Left renal pelvis (tissue), 4 donors: ENCODE results near the gene LZTS2. TPM values are rescaled to one million over a fixed set of nuclear protein-coding genes. Genes with fewer than 3 reads are reported as not detected.

Experiments used
- DNase-seq, 4 donors: peaks; one replicate each; pipeline ENCODE4 v3.0.0-alpha.2; 2013; ENCODE audit warnings: low read depth in 4 of 4, low spot score in 3 of 4
- polyA plus RNA-seq, 4 donors: library from polyadenylated mRNA; unstranded; fragments of 120-200 nt; gene quantifications; one replicate each; pipeline ENCODE4 v1.2.1, GENCODE V29; 2013; ENCODE audit not compliant: insufficient read length in 4 of 4

LZTS2 gene
- polyA plus RNA-seq, 4 donors, result 47.0 to 75.9 (median 48.5) TPM

DNA sequence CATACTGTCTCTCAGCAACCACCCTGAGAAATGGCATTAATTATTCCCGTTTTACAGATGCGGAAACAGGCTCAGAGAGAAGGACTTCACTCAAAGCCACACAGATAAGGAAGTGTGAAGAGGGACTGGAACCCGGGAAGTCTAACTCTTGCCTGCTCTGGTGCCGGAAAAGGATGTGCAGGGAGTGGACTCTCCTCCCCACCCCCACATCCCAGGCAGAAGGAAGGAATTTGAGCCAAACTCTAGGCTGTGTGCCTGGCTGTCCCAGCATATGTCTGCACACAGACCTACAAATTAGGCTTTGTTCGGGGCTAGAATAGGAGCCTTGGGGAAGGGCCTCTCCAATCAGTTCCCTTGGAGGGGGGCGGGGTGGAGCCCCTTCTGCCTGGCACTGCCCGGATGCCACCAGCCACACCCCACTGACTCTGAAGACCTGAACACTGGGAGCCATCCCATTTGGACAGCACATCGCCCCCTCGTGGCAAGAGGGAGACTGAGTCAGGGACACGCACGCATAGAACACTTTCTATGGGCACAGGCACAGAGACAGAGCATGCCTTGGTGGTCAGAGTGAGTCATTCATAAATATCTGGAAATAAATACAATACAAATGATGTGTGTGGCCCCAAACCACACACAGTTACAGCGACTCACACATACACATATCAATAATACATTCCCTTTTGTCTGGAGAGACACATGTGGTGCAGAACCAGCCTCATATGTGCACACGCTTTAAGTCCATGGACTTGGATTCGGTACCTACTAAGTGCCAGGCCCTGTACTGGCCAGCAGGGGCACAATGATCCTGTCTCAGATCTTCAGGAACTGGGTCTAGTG, 13.1 kb downstream of the LZTS2 start:
- DNase-seq, result peak in 2 of 4 donors; percentile 80 to 82

DNA sequence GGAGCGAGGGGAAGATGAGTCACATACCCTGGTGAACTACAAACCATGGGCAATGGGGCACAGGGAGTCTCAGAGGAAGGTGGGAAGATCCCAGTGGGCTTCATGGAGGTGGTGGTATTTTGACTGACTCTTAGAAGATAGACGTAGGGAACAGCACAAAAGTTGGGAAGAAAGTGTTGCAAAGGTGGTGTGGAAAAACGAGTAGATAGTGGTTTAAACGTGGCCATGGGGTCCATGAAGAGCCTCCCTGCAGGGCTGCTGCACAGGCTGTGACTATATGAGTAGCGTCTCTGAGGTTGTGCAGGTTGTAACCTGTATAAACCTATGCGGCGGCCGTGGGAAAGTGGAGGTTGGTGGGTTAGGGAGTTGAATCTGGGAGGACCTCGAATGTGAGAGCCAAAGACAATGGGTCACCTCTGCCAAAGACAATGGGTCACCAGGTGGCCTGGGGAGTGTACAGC, 13.8 kb downstream of the LZTS2 start:
- DNase-seq, result no peak

DNA sequence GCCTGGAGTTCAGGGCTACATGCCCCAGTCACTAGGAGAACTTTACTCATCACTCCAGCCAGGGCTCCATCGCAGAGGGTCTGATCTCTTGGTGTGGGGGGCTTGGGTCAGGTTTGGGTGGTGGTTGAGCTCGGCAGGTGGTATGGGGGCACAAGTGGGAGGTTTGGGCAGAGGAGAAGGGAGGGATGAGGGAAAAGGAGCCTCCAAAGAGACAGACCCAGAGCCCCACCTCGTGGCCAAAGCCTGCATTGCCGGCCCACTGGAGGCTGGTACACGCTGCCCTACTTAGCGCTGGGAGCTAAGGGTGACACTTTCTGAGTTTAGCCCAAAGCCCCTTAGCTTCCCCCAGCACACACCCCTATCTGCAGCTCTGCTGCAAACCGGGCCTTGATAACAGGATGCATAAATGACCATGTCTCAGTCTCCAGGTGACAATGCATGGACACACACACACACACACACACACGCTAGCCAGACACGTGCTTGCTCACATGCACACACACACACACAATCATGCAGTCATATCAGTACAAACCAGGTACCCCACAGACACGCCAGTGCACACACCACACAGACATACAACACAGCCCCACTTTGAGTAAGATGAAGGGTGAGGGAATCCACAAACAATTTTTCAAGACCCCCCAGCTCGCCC, 14.7 kb downstream of the LZTS2 start:
- no peak for DNase-seq

DNA sequence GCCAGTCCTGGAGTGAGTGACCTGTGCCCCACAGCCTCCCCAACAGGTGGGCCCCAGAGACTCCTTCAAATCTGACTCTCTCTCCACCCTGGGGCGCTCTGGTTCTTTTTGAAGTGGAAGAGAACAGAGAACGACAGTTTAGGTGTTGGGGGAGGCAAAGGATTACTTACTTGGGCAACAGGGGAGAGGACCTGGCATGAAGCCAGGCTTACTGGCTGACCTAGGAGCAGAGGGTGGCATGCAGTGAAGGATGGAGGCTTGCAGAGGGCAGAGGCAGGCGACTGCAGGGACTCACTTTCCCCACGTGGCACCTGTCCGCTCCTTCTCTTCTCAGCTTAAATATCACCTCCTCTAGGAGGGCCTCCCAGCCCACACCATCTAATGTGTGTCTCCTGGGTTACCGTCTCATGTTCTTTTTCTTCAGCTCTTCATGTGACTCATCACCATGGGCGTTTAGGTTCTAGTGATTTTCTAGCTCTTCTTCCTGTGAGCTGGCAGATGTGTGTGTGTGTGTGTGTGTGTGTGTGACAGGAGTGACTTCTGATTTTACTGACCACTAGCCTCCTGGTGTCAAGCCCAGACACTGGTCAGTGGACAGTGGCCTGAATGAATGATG, 15.5 kb downstream of the LZTS2 start:
- DNase-seq, result no peak

DNA sequence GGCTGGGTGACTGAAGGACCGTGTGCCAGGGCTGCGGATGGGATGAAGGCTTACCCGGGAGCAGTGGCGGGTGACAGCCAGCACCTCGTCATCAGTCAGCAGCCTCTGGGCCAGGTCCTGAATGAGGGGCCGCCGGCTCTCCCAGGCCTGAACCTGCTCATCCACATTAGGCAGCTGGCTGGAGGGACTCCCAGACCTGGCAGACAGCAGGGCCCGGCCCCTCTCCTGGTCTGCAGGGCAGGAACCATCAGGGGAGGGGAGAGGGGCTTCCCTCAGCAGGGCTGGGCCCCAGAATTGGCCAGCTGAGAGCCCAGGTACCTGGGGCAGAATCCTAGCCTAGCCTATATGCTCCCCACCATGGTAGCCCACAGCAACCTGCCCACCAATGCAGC, 16.0 kb downstream of the LZTS2 start:
- DNase-seq, result no peak

DNA sequence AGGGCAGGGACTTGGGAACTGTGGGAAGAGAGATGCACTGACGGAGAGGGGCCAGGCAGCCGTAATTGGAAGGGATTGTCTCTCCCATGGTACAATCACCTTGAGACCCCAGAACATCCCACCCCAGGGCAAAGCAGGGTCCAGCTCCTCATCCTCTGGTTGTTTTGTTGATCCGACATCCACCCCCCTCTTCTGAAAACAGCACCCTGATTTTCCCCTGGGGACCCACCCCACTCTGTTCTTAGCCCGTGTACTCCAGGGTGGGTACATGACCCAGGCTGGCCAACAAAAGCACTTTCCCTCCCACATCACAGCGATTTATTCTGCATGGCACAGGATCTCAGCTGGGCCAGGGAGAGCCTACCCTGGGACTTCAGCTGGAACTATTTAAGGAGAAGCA, 17.2 kb downstream of the LZTS2 start:
- DNase-seq, result no peak

DNA sequence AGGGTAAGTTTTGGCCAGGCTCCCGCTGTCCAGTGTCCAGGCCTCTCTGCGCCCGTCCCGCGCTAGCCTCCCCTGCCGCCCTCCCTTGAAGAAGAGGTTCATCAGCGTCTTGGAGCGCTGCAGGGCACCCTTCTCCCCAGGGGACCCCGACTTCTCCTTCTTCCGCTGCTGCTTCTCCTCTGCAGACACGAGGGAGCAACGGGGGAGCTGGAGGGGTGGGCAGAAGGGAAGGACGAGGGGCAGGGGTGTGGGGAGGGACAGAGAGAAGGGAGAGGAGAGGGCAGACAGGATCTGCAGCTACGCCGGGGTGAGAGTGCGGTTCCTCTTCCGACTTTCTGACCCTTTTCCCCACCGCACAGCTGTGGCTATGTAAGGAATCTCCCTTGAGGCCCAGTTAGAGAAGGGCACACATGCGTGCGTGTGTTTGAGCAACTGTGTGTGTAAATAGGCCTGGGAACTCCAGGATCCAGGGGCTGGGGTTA, 18.6 kb downstream of the LZTS2 start:
- no peak for DNase-seq

DNA sequence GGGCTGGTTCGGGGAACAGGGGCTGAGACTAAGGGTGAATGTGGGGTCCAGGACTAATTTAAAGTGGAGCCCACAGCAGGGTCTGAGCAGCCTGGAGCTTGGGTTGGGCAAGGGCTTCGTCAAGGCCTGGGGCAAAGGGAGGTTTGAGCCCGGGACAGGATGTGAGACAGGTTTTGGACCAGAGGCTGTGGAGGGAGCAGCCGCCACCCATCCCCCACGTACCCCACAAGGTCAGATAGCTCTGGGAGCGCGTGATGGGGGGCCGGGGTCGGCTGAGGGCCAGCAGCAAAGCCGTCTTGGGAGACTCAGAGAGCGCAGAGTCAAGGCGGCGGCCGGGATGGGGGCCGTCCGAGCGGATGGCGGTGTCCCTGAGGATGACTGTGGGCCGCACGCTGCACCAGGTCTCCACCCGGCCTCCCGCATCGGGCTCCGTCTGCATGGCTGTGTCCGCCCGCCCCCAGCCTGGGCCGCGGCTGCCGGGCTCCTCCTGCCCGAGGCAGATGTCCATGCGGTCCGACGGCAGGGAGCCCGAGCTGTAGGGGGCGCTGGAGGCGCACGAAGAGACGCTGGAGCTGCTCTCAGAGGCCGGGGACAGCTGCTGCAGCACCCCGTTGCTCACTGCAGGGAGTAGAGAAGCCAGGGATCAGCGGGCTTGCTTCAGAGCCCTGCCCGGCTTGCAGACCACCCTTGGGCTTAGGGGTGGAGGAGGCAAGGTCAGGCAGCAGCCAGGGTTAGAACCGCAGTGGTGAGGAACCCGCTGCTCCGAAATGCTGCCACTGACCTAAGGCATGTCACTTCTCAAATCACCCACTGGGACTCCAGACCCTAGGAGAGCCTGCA, 19.2 kb downstream of the LZTS2 start:
- DNase-seq, result no peak

DNA sequence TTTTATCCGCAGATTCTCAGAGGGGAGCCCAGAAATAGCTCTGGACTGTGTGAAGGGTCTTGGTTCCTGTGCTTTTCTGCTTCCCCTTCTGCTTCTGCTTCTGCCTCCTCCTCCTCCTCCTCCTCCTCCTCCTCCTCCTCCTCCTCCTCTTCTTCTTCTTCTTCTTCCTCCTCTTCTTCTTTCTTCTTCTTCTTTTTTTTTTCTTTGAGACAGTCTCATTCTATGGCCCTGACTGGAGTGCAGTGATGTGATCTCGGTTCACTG, 19.8 kb downstream of the LZTS2 start:
- no peak for DNase-seq

DNA sequence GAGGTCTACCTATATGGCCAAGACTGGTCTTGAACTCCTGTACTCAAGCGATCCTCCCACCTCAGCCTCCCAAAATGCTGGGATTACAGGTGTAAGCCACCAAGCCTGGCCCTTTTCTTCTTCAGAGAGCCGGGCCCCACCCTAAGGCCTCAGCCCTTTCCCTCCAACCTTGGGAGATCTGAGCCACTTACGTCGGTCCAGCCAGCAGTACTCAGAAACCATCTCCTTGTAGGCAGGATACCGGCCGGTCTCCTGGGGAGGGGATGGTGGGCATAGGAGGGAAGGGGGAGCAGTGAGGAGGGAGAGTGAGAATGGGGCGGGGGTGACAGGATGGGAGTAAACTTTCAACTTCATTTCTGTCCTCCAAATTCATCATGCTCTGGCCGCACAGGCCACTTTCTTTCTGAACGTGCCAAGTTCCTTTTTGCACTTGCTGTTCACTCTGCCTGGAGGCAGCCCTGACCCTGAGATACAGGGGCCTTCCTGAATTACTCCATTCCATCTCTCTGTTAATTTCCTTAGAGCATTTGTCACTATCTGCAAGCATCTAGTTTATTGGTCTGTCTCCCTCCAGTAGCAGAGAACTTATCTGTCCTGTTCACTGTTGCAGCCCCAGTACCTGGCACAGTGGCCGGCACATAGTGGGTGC, 20.9 kb downstream of the LZTS2 start:
- no peak for DNase-seq

DNA sequence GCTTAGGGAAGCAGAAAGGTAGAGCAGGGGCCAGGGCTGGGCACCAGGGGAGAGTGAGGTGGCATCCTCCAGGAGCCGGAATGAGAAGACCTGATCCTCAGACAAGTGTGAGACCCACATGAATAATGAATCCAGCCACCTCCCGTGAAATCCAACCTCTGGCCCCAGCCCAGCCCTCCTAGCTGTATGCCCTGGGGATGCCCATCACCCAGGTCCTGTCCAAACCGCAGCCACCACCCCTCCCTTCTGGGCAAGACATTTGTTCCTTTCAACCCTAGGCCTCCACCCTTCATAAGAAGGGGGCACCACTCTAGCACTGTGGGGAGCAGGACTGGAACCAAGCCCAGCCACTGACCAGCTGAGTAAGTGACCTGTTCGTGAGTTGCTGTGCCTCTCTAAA, 21.6 kb downstream of the LZTS2 start:
- DNase-seq, result no peak

DNA sequence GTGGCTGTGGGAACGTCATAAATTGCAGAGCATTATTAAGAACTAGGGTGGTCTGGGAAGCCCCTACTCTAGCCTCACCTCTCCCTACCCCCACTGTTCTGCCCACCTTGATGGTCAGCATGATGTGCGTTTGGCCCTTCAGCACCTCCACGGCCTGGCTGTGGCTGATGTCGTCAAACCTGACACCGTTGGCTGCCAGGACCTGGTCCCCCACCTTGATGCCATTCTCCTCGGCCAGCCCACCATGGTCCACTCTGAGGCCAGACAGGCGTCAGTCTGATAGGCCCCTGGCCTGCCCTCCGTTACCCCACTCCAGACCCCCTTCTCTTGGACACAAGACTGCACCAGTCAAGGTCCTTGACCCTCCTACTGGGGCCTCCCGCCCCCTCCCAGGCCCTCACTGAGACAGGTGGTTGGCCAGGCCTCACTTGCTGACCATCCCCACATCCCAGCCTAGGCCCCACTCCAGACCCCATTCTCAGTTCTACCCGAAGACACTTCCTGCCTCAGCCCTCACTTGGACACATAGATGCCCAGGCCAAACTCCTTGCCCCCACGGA, 22.2 kb downstream of the LZTS2 start:
- DNase-seq, result no peak

DNA sequence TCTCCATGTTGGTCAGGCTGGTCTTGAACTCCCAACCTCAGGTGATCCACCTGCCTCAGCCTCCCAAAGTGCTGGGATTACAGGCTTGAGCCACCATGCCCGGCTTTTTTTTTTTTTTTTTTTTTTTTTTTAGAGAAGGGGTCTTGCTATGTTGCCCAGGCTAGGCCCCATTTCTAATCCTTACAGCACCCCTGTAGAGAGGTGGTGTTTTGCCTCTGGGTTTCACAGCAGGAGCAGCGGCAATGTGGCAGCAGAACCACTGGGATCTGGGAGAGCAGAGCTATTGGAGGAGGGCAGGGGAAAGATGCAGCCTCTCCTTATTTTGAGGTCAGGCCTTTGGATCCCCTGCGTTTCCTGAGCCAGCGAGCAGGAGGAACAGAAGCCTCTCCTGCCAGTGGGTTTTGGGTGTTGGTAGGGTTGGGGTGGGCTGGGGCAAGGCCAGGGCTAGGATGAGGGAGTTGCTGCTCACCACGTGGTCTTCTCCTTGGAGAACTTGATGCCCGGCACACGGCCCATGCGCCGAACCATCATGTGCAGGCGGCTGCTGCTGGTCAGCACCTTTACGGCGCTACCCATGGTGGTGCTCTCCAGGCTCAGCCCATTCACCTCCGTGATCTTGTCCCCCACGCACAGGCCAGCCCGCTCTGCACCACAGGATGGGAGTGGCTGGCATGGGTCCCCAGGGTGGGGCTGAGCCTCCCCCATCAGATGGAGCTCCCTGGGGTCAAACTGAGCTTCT, 23.5 kb downstream of the LZTS2 start:
- no peak for DNase-seq

DNA sequence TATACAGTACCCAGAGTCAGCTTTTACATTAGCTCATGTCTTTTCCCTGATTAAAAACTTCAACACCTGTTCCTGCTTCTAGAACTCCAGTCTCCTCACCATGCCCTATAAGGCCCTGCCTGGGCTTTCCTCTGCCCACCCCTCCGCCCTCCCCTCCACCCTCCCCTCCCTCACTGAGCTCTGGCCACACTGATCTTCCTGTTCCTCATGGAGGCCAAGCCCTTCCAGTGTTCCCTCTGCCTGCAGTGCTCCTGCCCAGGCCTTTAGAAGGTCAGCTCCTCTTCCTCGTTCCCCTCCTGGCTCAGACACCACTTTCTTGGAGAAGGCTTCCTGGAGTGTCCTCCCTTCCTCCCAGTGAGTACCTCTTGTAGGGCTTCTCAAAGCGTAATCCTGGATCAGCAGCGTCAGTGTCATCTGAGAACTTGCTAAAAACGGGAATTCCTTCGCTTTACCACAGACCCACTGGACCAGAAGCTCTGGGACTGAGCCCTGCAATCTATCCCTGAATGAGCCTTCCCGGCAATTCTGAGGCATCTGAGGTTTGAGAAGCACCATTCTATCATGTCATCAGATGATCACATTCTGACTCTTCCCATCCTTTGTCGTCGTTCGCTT, 27.6 kb downstream of the LZTS2 start:
- no peak for DNase-seq

DNA sequence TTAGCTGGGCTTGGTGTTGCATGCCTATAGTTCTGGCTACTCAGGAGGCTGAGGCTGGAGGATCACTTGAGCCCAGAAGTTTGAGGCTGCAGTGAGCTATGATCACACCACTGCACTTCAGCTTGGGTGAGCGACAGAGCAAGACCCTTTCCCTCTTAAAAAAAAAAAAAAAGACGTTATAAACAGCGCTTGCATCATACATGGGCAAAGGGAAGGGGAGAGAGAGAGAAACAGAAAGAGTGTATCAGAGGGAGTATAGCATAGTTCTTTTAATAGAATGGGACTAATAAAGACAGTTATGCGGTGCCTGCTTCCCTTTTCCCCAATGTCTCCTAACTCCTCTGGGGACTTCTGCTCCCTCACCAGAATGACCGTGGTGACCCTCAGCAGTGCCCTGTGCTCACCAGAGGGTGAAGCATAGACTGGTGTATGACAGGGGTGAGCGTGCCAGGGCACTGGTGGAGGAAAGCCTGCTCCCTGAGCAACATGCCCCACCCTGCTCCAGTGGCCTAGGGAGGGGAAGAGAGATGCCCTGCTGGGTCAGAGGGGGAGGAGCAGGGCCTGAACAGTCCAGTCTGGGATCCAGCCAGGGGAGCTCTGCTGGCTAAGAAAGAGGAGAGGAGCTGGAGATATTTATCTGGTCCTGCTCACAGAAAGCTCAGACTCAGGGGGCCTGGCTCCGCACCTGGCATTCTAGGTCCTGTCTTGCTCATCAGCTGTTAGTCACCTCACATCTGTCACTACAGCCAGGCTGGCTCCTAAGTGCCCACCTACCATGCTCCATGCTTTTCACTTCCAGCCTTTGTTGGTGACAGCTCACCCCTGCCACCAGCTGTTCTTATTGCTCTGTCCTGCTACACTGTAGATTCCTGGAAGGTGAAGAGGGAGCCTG, 29.1 kb downstream of the LZTS2 start:
- no peak for DNase-seq

DNA sequence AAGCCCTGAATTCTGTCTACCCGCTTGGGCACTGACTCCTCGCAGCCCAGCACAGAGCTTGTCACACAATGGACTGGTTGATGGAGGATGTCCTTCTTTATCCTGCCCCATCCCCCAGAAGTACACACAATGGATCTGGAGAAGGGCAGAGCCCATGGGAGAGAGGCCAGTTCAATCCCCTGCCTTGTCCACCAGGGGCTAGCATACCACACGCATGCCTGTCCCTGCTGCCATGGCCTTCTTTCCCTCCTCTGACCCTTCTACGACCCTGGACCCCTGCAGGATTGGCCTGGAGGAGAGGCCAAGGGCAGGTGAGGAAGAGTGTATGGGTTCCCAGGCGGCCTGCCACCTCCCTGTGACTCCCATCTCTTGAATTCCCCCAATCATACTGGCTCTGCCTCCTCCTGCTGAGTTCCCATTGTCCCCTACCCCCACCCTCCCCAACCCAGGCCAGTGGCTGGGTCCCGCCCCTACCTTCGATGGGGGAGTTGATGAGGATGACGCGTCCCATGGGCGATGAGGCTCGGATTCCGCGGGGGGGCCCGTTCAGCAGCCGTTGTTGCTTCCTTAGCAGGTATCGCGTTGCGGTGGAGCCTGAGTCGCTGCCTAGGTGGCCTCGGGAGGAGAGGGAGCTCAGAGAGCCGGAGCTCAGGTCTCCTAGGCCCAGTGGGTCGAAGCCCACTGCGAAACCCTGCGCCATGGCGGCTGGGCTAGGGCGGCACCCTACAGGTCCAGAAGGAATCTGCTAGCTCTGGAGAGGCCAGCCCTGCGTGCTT, 30.1 kb downstream of the LZTS2 start:
- no peak for DNase-seq

DNA sequence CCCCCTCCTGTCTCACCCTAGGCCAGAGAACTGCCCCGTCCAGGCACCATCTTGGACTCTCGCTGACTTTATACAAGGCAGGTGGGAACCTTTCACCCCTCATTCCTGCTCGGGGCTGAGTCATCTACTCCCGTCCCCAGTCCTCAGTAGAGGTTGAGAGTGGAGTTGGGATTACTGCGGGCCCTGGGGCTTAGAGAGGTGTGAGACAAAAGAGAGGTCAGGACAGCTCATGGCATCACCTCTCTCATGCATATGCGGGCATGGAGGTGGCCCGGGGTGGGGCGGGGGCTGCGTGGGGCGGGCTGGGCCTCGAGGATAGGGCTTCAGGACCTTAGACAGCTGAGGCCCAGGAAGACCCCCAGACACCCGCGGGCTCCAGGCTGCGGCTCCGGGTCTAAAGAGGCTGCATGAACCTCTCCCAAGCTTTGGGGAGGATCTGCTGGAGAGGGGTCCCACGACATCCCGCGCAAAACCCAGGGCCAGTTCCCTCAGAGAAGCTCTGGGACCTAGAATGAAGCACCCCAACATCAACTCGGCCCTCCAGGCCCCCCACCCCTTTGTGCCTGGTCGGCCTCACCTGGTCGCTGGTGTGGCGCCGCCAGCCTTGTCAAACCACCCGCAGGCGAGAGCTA, 31.0 kb downstream of the LZTS2 start:
- no peak for DNase-seq
